ENCODE results near the gene ERMARD. TPM values are rescaled to one million over a fixed set of nuclear protein-coding genes. Genes with fewer than 3 reads are reported as not detected.

Gene ERMARD
- total RNA-seq, 1 experiment from 2014 or later: 25.3 TPM

GRCh38 chr6:169805242-169805838 is 53.9 kb downstream of the ERMARD start:
- Mint-ChIP-seq H3K27me3 (ENCODE audit: insufficient read depth, unreplicated experiment) (no peaks in the 10 kb centered on the region), H3K36me3 (ENCODE audit: insufficient read depth, unreplicated experiment) (peaks cover 31% of the 10 kb centered on the region), H3K27ac (ENCODE audit: unreplicated experiment) (peak overlapping the region; percentile 90), H3K9me3 (ENCODE audit: unreplicated experiment) (peaks cover 11% of the 10 kb centered on the region), H3K4me1 (ENCODE audit: low read depth, unreplicated experiment) (peaks cover 61% of the 10 kb centered on the region), H3K4me3 (ENCODE audit: unreplicated experiment) (peak overlapping the region; percentile 2)
- DNase-seq: no peak
- intact Hi-C loops (cut with micrococcal nuclease; ENCODE audit: unreplicated experiment): no loop called here
- BruUV-seq (replicated peaks): no TSS peak
- no peak for TF ChIP-seq CTCF (IDR thresholded peaks at IDR 0.05; ENCODE audit: insufficient read depth in 1 of 2, low read depth in 1 of 2, low read length in 1 of 2, severe bottlenecking in 1 of 2, unreplicated experiment in 1 of 2)
- no peak overlapping the region for H3K4me3 ChIP-seq (ENCODE audit: low read depth, low read length)
- H3K4me1 ChIP-seq: peaks cover 72% of the 10 kb centered on the region
- H3K27me3 ChIP-seq (replicated peaks; ENCODE audit: control insufficient read depth, insufficient read depth, low read length): no peaks in the 10 kb centered on the region
- CTCF ChIA-PET: interaction anchor here (4.4 to 4.5 kb wide), 2 partner anchors 15 to 26 kb away, joined by 24 to 32 read pairs; no protein-coding TSS in a partner anchor
- no peaks in the 10 kb centered on the region for H3K9me3 ChIP-seq
- peaks cover 2% of the 10 kb centered on the region; the same call in 1 of the 2 replicates for H3K36me3 ChIP-seq (ENCODE audit: control insufficient read depth, insufficient read depth, low read length)
- POLR2A ChIA-PET: interaction anchor here (0.9 kb wide), 1 partner anchor 15 kb away, joined by 5 read pairs; no protein-coding TSS in a partner anchor

DNA sequence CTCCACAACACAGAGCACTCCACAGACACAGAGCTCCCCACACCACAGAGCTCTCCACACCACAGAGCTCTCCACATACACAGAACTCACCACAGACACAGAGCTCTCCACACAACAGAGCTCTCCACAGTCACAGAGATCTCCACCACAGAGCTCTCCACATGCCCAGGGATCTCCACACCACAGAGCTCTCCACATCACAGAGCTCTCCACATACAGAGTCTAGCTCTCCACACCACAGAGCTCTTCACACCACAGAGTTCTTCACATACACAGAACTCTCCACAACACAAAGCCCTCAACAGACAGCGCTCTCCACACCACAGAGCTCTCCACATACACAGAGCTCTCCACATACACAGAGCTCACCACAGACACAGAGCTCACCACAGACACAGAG is 55.3 kb downstream of the ERMARD start:
- Mint-ChIP-seq H3K9me3 (ENCODE audit: unreplicated experiment) (peaks cover 11% of the 10 kb centered on the region), H3K36me3 (ENCODE audit: insufficient read depth, unreplicated experiment) (peaks cover 30% of the 10 kb centered on the region), H3K27ac (ENCODE audit: unreplicated experiment) (peak overlapping the region; percentile 90), H3K4me3 (ENCODE audit: unreplicated experiment) (no peak overlapping the region), H3K4me1 (ENCODE audit: low read depth, unreplicated experiment) (peaks cover 70% of the 10 kb centered on the region), H3K27me3 (ENCODE audit: insufficient read depth, unreplicated experiment) (no peaks in the 10 kb centered on the region)
- Histone ChIP-seq H3K4me3 (ENCODE audit: low read depth, low read length) (no peak overlapping the region), H3K4me1 (peaks cover 70% of the 10 kb centered on the region), H3K27me3 (replicated peaks; ENCODE audit: control insufficient read depth, insufficient read depth, low read length) (no peaks in the 10 kb centered on the region), H3K36me3 (ENCODE audit: control insufficient read depth, insufficient read depth, low read length) (peaks cover 2% of the 10 kb centered on the region; the same call in 1 of the 2 replicates), H3K9me3 (no peaks in the 10 kb centered on the region)
- ChIA-PET CTCF (interaction anchor here (4.4 to 4.5 kb wide), 2 partner anchors 17 to 25 kb away, joined by 24 to 32 read pairs; no protein-coding TSS in a partner anchor), POLR2A (interaction anchor here (1.0 kb wide), 1 partner anchor 55 kb away, joined by 3 read pairs; the partner anchor contains the start of genes DYNLT2 and ERMARD)
- intact Hi-C loops (cut with micrococcal nuclease; ENCODE audit: unreplicated experiment): no loop called here
- TF ChIP-seq CTCF (IDR thresholded peaks at IDR 0.05; ENCODE audit: insufficient read depth in 1 of 2, low read depth in 1 of 2, low read length in 1 of 2, severe bottlenecking in 1 of 2, unreplicated experiment in 1 of 2): no peak
- no peak for DNase-seq
- no TSS peak for BruUV-seq (replicated peaks)

GRCh38 chr6:169807229-169807628 is 55.8 kb downstream of the ERMARD start:
- H3K4me1 ChIP-seq: peaks cover 70% of the 10 kb centered on the region
- peaks cover 2% of the 10 kb centered on the region; the same call in 1 of the 2 replicates for H3K36me3 ChIP-seq (ENCODE audit: control insufficient read depth, insufficient read depth, low read length)
- H3K4me3 ChIP-seq (ENCODE audit: low read depth, low read length): no peak overlapping the region
- no peak for DNase-seq
- Mint-ChIP-seq H3K27me3 (ENCODE audit: insufficient read depth, unreplicated experiment) (no peaks in the 10 kb centered on the region), H3K4me3 (ENCODE audit: unreplicated experiment) (peak overlapping the region; percentile 12), H3K27ac (ENCODE audit: unreplicated experiment) (peak overlapping the region; percentile 90), H3K9me3 (ENCODE audit: unreplicated experiment) (peaks cover 11% of the 10 kb centered on the region), H3K4me1 (ENCODE audit: low read depth, unreplicated experiment) (peaks cover 75% of the 10 kb centered on the region), H3K36me3 (ENCODE audit: insufficient read depth, unreplicated experiment) (peaks cover 30% of the 10 kb centered on the region)
- ChIA-PET CTCF (interaction anchor here (1.0 to 4.5 kb wide), 3 partner anchors 17 to 24 kb away, joined by 3 to 32 read pairs (median 24); no protein-coding TSS in a partner anchor), POLR2A (interaction anchor here (1.0 kb wide), 1 partner anchor 56 kb away, joined by 3 read pairs; the partner anchor contains the start of genes DYNLT2 and ERMARD)
- no peak for TF ChIP-seq CTCF (IDR thresholded peaks at IDR 0.05; ENCODE audit: insufficient read depth in 1 of 2, low read depth in 1 of 2, low read length in 1 of 2, severe bottlenecking in 1 of 2, unreplicated experiment in 1 of 2)
- no peaks in the 10 kb centered on the region for H3K9me3 ChIP-seq
- intact Hi-C loops (cut with micrococcal nuclease; ENCODE audit: unreplicated experiment): no loop called here
- no TSS peak for BruUV-seq (replicated peaks)
- H3K27me3 ChIP-seq (replicated peaks; ENCODE audit: control insufficient read depth, insufficient read depth, low read length): no peaks in the 10 kb centered on the region

Data from Caco-2 (cell line).